Skeletal muscle tissue (tissue), 4 donors: Measurements from ENCODE around the gene DIAPH3. TPM values are rescaled to one million over a fixed set of nuclear protein-coding genes. Genes with fewer than 3 reads are reported as not detected.

Experiments used
- H3K27ac ChIP-seq: one replicate; pipeline ENCODE4 v1.7.0; 2013; ENCODE audit warnings: mild to moderate bottlenecking, low read depth, low read length, inconsistent platforms
- H3K27me3 ChIP-seq, 3 donors: one replicate each; pipeline ENCODE4 v1.7.0; 2013; ENCODE audit warnings: low read length in 3 of 3; ENCODE audit not compliant: control insufficient read depth in 3 of 3, insufficient read depth in 3 of 3
- H3K36me3 ChIP-seq, 3 donors: one replicate each; pipeline ENCODE4 v1.7.0; 2013; ENCODE audit warnings: low read length in 3 of 3; ENCODE audit not compliant: control insufficient read depth in 3 of 3, insufficient read depth in 3 of 3
- H3K4me1 ChIP-seq, 3 donors: one replicate each; pipeline ENCODE4 v1.7.0; 2013; ENCODE audit warnings: low read length in 3 of 3, mild to moderate bottlenecking in 3 of 3; ENCODE audit not compliant: control insufficient read depth in 3 of 3, insufficient read depth in 3 of 3
- H3K4me3 ChIP-seq, 3 donors: one replicate each; pipeline ENCODE4 v1.7.0; 2013; ENCODE audit warnings: low read length in 3 of 3
- H3K9ac ChIP-seq, 3 donors: one replicate each; pipeline ENCODE4 v1.7.0; 2013; ENCODE audit warnings: low read length in 3 of 3, mild to moderate bottlenecking in 3 of 3, moderate library complexity in 2 of 3, low read depth in 1 of 3
- H3K9me3 ChIP-seq, 3 donors: one replicate each; pipeline ENCODE4 v1.7.0; 2013; ENCODE audit warnings: low read length in 3 of 3; ENCODE audit not compliant: control insufficient read depth in 3 of 3
- total RNA-seq: library from RNA; depleted of rRNA; stranded (reverse); fragments of >200 nt; gene quantifications from one replicate; pipeline ENCODE4 v1.2.3, GENCODE V29; 2014
- donor health status: Osteomylitis.

Gene DIAPH3
- total RNA-seq, 1 donor from 2014 or later: 3.7 TPM

DNA sequence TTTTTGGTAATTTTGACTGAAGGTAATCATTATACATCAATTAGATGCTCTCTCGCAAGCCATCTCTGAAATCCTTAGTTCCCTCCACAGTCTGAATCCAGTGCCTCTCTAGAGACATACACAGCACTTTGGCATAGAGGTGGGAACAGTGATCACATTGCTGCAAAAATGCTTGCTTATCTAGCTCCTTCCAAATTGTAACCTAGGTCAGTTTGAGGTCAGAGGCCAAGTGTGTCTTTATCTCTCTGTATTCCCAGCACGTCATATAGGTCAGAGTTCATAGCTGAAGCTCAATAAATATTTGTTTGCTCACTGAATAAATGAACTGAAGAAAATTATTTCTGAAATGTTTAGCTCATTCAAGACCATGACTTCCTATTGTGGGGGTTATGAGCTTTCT, 462.5 kb downstream of the DIAPH3 start:
- H3K36me3 ChIP-seq: no peaks in the 10 kb centered on the region
- H3K27ac ChIP-seq: no peak overlapping the region
- H3K4me3 ChIP-seq: no peak overlapping the region
- no peak overlapping the region for H3K9ac ChIP-seq
- H3K4me1 ChIP-seq: no peaks in the 10 kb centered on the region
- no peaks in the 10 kb centered on the region for H3K27me3 ChIP-seq
- H3K9me3 ChIP-seq: no peaks in the 10 kb centered on the region

DNA sequence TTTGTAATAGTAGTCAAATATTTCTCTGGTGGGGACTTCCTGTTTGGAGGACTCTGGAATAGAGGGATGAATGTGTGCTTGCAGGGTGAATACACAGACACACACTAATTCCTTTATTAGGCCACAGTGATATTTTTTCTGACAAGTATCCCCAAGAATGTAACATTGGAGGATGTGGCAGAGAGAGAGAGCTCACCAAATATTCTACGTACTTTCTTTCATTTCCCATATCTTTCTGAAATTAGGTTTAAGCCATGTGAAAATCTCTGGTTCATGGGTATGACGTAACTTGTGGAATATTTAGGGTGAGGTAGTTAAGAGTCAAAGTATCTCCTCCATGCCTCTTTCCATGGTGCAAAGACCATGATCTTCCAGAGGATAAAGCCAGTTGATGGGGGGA, 463.4 kb downstream of the DIAPH3 start:
- Histone ChIP-seq H3K36me3 (no peaks in the 10 kb centered on the region), H3K9me3 (no peaks in the 10 kb centered on the region), H3K4me3 (no peak overlapping the region), H3K4me1 (no peaks in the 10 kb centered on the region), H3K27me3 (no peaks in the 10 kb centered on the region), H3K27ac (no peak overlapping the region), H3K9ac (no peak overlapping the region)

DNA sequence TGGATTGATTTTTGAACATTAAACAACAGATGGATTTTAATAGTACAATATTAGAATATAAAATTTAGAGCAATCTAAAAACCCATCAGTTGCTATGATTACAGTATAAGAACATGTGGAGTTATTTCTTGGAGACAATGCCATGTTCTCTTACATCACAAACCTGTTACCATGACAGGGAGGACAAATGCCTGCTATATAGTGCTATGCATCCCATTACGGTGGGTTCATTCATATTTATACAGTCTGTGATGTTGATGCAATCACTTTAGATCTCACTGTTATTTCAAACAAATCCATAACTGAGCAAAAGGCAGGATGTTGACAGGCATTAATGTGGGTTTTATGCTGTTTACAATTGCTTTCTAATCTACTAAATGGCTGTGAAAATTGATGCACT, 467.5 kb downstream of the DIAPH3 start:
- Histone ChIP-seq H3K9me3 (no peaks in the 10 kb centered on the region), H3K4me1 (no peaks in the 10 kb centered on the region), H3K9ac (no peak overlapping the region), H3K27me3 (no peaks in the 10 kb centered on the region), H3K4me3 (no peak overlapping the region), H3K27ac (no peak overlapping the region), H3K36me3 (no peaks in the 10 kb centered on the region)

DNA sequence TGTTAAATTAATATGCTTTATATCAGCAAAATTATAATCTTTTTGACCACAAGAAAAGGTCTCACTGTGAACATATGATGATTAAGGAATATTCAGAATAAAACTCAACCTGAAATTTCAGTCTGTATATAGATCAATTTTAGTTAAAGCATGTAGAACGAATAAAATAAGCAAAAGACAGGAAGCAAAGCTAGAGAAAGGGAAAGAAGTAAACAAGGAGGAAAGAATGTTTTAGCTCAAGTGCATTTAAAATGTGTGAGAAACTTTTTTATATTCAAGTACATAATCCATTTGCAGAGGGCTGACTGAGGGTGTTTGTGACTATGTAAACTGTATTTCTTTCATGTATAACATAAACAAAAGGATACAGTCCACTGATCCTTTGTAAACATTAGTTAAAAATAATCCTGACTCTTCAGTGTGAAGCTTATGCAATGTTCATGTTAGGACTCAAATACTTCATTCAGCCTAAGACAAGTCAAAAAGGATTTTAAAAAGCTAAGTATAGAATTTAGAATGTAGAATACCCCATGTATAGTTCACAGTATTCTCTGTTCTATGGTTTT, 472.1 kb downstream of the DIAPH3 start:
- Histone ChIP-seq H3K36me3 (no peaks in the 10 kb centered on the region), H3K4me1 (no peaks in the 10 kb centered on the region), H3K27me3 (no peaks in the 10 kb centered on the region), H3K27ac (no peak overlapping the region), H3K9me3 (no peaks in the 10 kb centered on the region), H3K4me3 (no peak overlapping the region), H3K9ac (no peak overlapping the region)

DNA sequence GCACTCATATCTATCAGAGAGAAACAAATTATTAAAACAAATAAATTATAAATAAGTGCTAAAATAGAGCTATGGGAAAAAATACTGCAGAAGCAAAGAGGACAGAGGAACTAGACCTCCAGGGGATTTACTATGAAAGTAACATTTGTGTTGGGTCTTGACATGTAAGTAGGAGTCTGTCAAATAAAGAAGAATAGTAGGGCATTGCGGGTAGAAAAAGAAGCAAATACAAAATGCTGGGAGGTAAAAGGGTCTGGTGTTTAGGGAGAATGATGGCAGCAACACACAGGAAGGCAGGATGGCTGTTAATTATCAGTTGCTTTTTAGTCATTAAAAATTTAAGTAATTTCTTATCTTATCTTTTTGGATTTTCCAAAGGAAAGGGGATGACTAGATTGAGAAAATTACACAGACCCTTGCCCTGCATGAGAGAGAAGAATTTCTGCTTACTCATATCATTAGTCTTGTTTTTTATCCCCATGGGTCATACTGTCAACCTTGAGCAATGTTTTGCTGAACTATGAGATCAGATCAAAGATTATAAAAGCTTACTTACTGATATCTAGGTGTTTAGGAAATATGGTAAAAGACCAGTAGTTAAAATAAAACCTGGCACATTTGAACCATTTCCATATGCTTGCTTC, 472.7 kb downstream of the DIAPH3 start:
- Histone ChIP-seq H3K27ac (no peak overlapping the region), H3K36me3 (no peaks in the 10 kb centered on the region), H3K27me3 (no peaks in the 10 kb centered on the region), H3K9me3 (no peaks in the 10 kb centered on the region), H3K4me1 (no peaks in the 10 kb centered on the region), H3K9ac (no peak overlapping the region), H3K4me3 (no peak overlapping the region)

DNA sequence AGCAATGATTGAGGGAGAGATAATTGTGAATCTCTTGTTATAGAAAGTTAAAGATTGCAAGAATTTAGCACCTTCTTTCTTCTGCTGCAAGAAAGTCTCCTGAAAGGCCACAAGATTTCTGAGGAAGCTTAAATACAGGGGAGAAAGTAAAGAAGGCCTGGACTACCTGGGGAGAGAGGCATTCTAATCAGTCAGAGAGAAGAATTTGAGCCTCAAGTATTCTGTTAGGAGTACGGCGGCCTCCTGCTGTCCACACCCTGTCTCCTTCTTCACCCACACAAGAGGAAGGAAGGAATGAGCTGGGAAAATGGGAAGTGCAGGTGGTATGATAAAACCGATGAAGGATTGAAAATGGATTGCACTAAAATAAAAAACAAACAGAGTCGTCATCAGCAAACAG, 474.7 kb downstream of the DIAPH3 start:
- Histone ChIP-seq H3K4me3 (no peak overlapping the region), H3K36me3 (no peaks in the 10 kb centered on the region), H3K4me1 (no peaks in the 10 kb centered on the region), H3K27ac (no peak overlapping the region), H3K27me3 (no peaks in the 10 kb centered on the region), H3K9ac (no peak overlapping the region), H3K9me3 (no peaks in the 10 kb centered on the region)

DNA sequence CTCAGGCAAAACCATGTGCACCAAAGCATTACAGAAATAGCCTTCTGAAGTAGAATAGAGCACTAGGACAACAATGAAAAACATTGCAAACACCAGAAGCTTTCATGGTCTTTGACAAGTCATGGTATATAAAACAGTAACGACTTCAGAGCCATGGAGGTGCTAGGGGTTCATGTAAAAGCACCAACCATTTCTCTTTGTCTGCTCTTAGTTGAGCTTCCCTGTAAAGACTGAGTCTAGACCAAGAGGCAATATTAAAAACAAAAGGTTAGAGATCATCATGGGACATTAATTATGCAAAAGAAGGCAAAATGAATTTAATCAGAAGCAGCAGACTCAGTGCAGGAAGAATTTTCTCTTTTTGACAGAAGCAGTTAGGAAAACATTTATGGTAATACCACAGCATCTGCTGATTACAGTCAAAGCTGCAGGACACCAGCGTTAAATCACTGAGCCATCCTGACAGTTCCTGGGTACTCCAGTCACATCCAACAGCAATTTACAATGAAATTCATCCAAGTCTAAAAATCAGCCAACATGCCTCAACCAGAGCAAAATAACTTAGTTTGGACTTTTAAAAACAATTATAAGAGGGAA, 476.8 kb downstream of the DIAPH3 start:
- H3K36me3 ChIP-seq: no peaks in the 10 kb centered on the region
- H3K4me1 ChIP-seq: no peaks in the 10 kb centered on the region

DNA sequence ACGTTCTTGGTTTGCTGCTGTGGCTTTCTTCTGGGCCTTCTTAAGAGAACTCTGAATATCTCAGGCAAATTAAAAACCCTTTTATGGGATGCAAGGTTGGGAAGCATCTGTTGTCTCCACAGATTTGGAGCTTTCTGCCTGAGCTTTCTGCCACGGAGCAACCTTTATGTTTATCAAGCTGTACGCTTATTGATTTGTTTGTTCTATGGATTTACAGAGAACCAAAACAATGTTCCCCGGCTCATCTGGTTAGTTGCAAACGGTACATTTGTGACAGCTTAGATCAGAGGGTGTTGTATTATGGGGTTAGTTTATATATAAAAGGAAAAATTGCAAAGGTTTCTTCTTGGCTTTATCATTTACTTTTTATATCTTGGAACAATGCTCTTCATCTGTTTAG, 479.6 kb downstream of the DIAPH3 start:
- Histone ChIP-seq H3K27me3 (no peaks in the 10 kb centered on the region), H3K9ac (no peak overlapping the region), H3K27ac (no peak overlapping the region), H3K4me1 (no peaks in the 10 kb centered on the region), H3K4me3 (no peak overlapping the region), H3K9me3 (no peaks in the 10 kb centered on the region), H3K36me3 (no peaks in the 10 kb centered on the region)

More for the DNA sequence above, 476.8 kb downstream of the DIAPH3 start:
- no peaks in the 10 kb centered on the region for H3K9me3 ChIP-seq
- H3K27me3 ChIP-seq: no peaks in the 10 kb centered on the region
- H3K27ac ChIP-seq: no peak overlapping the region
- no peak overlapping the region for H3K9ac ChIP-seq
- no peak overlapping the region for H3K4me3 ChIP-seq

DNA sequence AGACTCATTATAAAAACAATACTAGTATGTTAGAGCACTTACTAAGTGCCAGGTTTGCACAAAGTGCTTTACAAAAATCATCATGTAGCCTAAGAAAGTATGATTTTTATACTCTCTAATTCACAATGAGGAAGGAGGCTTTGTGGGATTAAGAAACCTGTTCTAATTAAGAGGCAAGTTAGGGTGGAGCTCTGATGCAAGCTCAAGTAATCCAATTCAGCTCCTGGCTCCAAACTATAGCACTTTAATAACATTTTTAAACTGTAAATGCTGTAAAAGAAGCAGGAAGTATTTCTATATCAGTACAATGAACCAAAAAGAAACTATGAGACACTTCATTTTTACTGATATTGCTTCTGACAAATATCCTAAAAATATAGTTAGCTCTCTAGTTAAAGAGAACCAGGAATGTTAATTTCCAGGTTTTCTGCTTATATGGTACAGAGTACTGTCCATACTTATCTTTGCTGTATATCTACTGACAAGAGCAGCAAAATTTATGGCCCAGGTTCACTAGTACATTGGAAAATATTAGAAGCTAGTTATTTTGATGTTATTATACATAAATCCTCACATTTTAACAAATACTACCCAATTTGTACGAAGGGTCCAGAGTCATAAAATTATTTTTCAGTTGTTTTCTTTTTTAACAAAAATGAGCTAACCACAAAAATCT, 482.0 kb downstream of the DIAPH3 start:
- Histone ChIP-seq H3K27ac (no peak overlapping the region), H3K9me3 (no peaks in the 10 kb centered on the region), H3K4me1 (peaks cover 2 to 3% (median 2%) of the 10 kb centered on the region in 3 donors), H3K36me3 (no peaks in the 10 kb centered on the region), H3K4me3 (no peak overlapping the region), H3K27me3 (no peaks in the 10 kb centered on the region), H3K9ac (no peak overlapping the region)

DNA sequence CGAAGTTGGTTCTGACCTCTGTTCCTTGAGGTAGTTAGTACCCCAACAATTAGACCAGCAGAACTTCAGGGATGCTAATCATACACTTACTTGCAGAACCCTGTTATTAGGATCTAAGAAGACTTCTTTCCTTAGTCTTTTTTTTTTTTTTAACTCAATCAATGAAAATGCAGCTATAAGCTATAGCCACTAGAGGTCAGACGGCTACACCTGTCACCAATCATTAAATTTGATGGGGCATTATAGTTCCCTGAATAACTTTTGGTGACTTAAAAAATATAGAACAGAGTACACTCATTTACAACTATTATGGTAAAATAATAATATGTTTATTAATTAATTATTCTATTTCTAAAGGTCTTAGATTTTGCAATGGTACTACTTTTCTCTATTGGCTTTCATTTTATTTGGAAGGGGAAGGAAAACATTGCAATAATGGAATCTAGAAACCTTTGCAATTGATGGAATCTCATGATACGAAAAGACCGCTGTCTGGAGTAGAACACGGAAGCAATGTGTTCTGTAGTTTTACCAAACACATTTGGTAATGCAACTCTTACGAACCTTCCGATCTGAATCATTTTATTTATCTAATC, 483.2 kb downstream of the DIAPH3 start:
- H3K4me3 ChIP-seq: no peak overlapping the region
- H3K36me3 ChIP-seq: no peaks in the 10 kb centered on the region
- no peak overlapping the region for H3K9ac ChIP-seq
- H3K9me3 ChIP-seq: no peaks in the 10 kb centered on the region
- H3K27ac ChIP-seq: no peak overlapping the region
- H3K4me1 ChIP-seq: peaks cover 2 to 3% (median 2%) of the 10 kb centered on the region in 3 donors
- H3K27me3 ChIP-seq: no peaks in the 10 kb centered on the region
